Measurements from ENCODE around the gene FADS2.

Gene FADS2

GRCh38 chr11:61908730-61909316 lies 80.7 kb downstream of the FADS2 start:
- TF ChIP-seq ZNF565 (CRISPR knock-in tag; conservative IDR thresholded peaks at IDR 0.05; ENCODE audit: low read depth) = no peak
- ATAC-seq = no peak

GRCh38 chr11:61910187-61911127 lies 82.4 kb downstream of the FADS2 start:
- TF ChIP-seq RARB (CRISPR knock-in tag; IDR thresholded peaks at IDR 0.05) (no peak), ZC3H10 (CRISPR knock-in tag; IDR thresholded peaks at IDR 0.05) (no peak), CSRNP3 (CRISPR knock-in tag; IDR thresholded peaks at IDR 0.05) (no peak), ZNF70 (CRISPR knock-in tag; IDR thresholded peaks at IDR 0.05) (no peak), ESRRG (CRISPR knock-in tag; IDR thresholded peaks at IDR 0.05) (no peak), PPARA (CRISPR knock-in tag; IDR thresholded peaks at IDR 0.05; ENCODE audit: borderline replicate concordance) (no peak), BACH2 (CRISPR knock-in tag; IDR thresholded peaks at IDR 0.05; ENCODE audit: borderline replicate concordance) (no peak), SNAI2 (CRISPR knock-in tag; IDR thresholded peaks at IDR 0.05) (no peak), ZNF8 (CRISPR knock-in tag; IDR thresholded peaks at IDR 0.05) (no peak), POU6F1 (CRISPR knock-in tag; IDR thresholded peaks at IDR 0.05; ENCODE audit: borderline replicate concordance, low read depth) (no peak), GLIS3 (CRISPR knock-in tag; IDR thresholded peaks at IDR 0.05) (no peak), TSHZ2 (CRISPR knock-in tag; IDR thresholded peaks at IDR 0.05) (no peak), TOX (CRISPR knock-in tag; IDR thresholded peaks at IDR 0.05; ENCODE audit: borderline replicate concordance) (no peak), PATZ1 (CRISPR knock-in tag; IDR thresholded peaks at IDR 0.05; ENCODE audit: borderline replicate concordance) (no peak), ZNF565 (CRISPR knock-in tag; conservative IDR thresholded peaks at IDR 0.05; ENCODE audit: low read depth) (no peak), ZFP3 (CRISPR knock-in tag; IDR thresholded peaks at IDR 0.05) (no peak), CSDC2 (CRISPR knock-in tag; IDR thresholded peaks at IDR 0.05) (no peak), TCF4 (CRISPR knock-in tag; IDR thresholded peaks at IDR 0.05; ENCODE audit: borderline replicate concordance) (no peak)
- no peak for ATAC-seq

- ATAC-seq = no peak
- TF ChIP-seq RARB (CRISPR knock-in tag; IDR thresholded peaks at IDR 0.05) (no peak), ESRRG (CRISPR knock-in tag; IDR thresholded peaks at IDR 0.05) (no peak), CSRNP3 (CRISPR knock-in tag; IDR thresholded peaks at IDR 0.05) (no peak), TCF4 (CRISPR knock-in tag; IDR thresholded peaks at IDR 0.05; ENCODE audit: borderline replicate concordance) (no peak), PATZ1 (CRISPR knock-in tag; IDR thresholded peaks at IDR 0.05; ENCODE audit: borderline replicate concordance) (no peak), ZC3H10 (CRISPR knock-in tag; IDR thresholded peaks at IDR 0.05) (no peak), GLIS3 (CRISPR knock-in tag; IDR thresholded peaks at IDR 0.05) (no peak), POU6F1 (CRISPR knock-in tag; IDR thresholded peaks at IDR 0.05; ENCODE audit: borderline replicate concordance, low read depth) (no peak), OSR1 (CRISPR knock-in tag; IDR thresholded peaks at IDR 0.05) (no peak), ZNF565 (CRISPR knock-in tag; conservative IDR thresholded peaks at IDR 0.05; ENCODE audit: low read depth) (no peak), CREB5 (CRISPR knock-in tag; IDR thresholded peaks at IDR 0.05; ENCODE audit: low read depth) (no peak)
Measured at GRCh38 chr11:61911128-61911700, 83.1 kb downstream of the FADS2 start.
